HG02571 (cell line): ENCODE data around the gene MYL12A.
"Not testable (repeated sequence)": the region's sequence is repeated elsewhere in the genome, so short reads cannot be mapped to it uniquely, and the experiment has no call there.

Experiments used
- ATAC-seq: cut with Tn5 transposase; IDR thresholded peaks from one replicate; pipeline ENCODE4 v1.9.1; 2021; ENCODE audit warnings: mild to moderate bottlenecking, moderate library complexity; ENCODE audit not compliant: unreplicated experiment

The MYL12A gene

DNA sequence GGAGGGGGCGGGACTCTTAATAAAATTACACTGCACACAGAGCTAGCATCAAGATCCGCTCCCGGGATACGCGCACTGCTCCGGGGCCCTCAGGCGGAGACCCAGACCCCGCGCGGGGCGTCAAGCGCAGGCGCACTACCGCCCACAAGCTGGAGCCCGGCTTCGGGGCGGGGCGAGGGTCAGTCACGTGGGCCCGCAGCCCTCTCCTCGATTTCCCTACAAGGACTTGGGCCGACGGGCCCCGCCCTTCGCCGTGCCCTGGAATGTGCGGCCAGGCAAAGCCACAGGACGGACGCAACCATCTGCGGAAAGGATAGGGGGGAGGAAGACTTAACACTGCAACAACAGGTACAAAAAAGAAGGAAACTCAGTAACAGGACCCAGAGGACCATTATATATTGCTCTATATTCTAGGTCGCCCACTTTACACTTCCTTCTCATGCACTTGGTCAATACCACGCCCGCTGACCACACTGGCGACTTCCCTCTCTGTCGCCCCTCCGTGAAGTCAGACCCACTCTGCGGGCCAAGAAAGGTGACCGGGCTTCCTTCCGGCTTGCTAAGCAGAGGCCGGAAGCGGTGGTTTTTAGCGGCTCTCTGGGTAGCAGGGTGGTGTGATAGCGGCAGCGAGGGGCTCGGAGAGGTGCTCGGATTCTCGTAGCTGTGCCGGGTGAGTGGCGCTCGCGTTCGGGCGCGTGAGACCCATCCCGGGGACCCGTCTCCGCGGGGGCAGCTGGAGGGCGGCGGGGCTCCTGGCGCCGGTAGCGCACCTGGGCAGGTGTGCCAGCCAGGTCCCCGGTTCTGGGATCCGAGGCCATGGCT is at the start of gene MYL12A:
MYL12A (plus strand) TSS at position 562 of the 822 bp plus-strand sequence. CDS start 5,447 bp downstream, outside the sequence.
- ATAC-seq, result peak; percentile 82

DNA sequence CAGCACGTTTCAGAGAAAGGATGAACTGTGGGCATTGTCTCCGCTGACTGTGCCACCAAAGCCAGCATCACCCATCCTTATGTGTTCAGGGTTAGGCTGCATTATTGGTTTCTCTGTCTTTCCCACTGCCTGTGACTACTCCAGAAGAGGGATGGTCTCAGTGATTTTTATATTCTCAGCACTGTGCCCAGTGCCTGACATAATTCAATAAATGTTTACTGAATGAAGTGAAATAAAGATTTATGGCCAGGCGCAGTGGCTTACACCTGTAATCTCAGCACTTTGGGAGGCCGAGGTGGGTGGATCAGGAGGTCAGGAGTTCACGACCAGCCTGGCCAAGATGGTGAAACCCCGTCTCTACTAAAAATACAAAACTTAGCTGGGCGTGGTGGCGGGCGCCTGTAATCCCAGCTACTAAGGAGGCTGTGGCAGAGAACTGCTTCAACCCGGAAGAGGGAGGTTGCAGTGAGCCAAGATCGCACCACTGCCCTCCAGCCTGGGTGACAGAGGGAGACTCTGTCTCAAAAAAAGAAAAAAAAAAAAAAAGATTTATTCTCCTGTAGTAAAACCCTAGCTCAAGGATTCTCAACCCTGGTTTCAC is 49.2 kb upstream of the MYL12A start:
- not testable (repeated sequence) for ATAC-seq

DNA sequence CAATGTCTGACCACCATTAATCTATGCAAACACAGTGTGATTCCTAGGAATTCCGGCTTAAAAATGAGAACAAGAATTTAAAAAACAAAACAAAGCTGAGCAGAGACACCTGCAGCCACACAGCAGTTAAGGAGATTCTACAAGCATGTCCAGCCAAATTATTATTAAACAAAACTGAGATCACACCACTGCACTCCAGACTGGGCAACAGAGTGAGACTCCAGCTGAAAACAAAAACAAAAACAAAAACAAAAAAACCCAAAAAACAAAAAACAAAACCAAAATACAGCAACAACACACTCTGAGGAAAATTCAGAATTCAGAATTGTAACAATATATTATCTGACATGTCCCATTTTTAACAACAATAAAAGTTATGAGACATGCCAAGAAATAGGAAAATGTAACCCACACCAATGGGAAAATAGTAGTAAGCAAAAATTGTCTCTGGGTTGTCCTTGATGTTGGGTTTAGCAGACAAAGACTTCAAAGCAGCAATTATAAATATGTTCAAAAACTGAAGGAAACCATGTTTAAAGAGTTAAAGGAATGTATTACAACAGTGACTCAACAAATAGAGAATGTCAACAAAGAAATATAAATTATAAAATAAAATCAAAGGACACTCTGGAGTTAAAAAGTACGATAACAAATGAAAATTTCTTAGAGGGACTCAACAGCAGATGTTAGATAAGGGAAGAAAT is 47.5 kb upstream of the MYL12A start:
- no peak for ATAC-seq

DNA sequence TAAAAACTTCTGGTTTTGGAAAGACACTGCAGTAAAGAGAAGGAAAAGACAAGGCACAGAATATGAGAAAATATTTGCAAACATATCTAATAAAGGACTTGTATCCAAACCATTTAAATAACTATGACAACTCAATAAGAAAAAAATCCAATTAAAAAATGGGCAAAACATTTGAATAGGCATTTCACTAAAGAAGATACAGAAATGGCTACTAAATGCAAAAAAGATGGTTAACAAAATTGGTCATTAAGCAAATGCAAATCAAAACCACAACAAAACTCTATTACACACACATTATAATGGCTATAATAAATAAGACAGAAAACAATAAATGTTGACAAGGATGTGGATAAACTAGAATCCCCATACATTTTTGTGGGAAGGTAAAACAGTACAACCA is 42.4 kb upstream of the MYL12A start:
- ATAC-seq, result no peak

DNA sequence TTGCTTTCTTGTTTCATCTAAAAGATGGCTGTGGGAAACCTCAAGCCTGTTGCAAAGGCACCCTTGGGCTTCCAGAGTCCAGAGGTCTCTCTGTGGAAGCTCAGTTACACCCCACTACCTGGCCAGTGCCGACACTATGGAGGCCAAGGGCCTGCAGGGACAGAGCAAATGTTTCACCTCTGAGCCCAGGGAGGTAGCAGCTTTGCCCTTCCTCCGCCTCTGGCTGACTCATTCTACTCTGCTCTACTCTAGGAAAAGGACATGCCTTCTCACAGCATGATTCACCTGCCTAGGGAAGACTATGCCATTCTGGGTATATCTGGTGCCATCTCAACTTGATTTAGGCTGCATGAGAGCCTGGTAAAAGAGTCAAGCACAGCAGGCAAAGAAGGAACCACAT is 40.0 kb upstream of the MYL12A start:
- ATAC-seq, result no peak

DNA sequence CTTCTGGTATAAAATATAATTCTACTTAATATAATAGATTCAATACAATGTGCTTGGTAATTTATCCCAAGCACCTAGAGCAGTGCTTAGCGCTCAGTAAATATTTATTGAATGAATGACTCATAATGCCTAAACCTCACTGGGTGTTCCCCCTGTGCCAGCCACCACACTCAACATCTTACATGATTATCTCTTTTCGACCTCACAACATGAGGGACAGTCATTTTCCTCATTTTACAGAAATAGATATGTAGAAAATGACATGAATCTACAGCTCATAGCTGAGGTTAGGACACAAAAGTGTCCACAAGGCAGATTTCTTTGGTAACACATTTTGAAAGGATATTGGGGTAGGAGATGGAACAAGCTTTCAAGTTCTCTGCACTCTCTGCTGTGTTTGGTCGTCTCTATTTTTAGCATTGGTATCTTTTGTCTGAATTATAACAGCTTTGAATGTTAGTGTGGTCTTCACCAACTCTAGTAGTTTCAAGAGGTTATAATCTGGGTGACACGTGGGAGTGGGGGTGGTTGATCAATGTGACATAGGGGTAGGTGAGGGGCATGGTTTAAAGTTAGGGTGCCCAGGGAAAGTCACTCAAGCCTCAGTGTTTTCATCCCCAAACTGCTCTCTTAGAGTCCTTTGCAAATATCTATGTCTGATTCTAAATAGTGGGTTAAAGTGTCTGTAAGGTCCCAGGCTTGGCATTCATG is 37.6 kb upstream of the MYL12A start:
- peak; percentile 64 for ATAC-seq

DNA sequence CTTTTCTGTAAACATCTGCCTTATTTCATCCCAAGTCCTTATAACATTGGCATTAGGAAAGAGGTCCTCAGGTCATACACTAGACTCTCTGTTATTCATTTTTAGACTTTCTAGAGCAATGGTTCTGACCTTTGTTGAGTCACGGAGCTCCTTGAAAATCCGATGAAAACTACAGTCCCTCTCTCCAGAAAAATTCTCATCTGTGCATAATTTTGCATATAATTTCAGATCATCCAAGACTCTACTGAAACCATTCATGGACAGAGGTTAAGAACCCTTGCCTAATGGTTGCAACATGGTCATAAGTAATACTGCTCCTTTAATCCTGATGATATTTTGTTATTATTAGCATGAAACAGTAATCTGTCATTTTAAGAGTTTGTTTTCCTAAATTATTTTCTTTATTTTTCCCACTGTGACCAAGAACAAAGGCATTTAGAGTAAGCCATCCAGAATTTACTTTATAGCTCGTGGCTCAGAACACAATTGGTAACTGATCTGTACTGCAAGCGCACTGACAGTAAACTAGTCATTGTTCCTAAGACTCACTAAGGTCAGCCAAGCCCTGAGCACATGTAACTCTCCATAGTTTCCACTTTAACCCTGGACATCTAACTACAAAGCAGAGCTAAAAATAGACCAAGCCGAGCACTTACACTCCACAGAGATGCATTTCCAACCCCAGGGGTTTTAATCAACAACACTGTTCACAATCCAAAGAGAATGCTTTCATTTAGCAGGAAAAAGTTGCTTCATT is 36.2 kb upstream of the MYL12A start:
- no peak for ATAC-seq

DNA sequence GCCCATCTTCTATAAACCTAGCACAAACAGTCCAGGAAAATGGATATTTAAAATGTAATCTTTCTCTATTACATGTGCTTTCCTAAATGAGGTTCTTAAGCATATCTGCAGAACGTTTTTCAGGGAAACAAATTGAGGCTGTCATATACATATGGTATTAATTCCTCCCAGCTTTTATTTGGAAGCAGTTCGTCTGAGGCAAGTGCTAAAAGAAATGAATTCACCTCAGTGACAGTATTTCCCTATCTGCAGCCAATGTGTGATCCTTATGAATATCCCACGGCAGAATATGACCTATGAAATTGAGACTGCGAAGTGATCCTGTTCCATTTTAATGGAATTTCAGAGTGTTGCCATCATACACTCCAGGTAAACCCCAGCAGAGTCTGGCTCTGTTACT is 34.9 kb upstream of the MYL12A start:
- no peak for ATAC-seq

DNA sequence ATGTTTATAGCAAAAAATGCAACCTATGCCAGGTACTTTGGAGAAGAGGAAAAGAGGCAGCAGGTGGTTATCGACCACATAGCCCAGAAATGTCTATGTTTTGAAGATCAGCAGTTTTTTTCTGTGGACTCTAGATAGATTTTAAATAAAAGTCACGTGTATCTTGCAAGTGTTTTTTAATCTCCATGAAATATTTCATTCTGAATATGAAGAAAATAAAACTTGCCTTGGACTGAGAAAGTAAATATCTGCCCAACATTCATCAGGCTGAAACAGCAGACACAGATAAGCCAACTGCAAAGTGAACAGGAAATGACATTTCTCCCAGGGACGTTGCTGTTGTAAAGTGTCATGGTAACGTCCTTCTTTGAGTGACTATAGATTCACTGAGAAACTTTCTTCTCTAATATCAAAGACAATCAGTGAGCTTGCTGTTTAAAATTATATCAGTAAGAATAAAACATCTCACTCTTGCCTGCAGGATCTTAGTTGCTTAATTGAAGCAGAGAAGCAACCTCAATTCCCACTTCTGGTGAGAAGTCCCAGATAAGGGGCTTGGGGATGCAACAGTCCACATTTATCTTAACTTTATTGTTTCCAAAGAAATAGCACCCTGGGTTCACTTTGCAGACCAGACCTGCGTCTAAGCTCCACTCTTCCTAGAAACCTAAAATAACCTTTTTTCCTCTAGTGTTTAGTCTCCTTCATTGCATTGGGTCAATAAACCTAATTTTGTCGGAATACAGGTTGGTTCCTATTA is 34.1 kb upstream of the MYL12A start:
- ATAC-seq, result no peak

DNA sequence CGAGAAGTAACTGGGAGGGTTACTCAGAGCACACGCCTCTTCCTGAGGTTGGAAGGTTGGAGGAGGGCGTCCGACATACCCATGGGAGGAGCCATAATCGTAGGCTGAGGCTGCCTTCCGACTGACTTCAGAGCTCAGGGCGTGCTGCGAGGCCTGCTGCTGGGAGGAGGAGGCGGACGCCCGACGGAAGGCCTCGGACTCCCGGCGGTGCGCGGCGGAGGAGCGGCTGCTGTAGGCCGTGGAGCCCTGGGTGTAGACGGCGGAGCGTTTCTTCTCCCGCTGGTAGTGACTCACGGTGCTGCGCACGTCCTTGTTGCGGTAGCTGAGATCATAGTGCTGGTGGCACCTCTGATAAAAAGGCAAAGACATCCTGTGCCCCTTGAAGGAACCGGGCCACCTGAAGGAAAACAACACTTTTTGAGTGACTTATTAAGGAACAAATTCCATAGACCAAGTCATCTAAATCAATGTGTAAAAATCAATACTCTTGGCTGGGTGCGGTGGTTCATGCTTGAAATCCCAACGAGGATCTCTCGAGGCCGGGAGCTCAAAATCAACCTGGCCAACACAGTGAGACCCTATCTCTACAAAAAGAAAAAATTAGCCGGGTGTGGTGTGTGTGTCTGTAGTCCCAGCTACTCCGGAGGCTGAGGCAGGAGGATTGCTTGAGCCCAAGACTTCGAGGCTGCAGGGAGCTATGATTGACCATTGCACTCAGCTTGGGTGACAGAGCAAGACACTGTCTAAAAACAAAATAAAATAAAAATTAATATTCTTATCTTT is 32.6 kb upstream of the MYL12A start:
- no peak for ATAC-seq

DNA sequence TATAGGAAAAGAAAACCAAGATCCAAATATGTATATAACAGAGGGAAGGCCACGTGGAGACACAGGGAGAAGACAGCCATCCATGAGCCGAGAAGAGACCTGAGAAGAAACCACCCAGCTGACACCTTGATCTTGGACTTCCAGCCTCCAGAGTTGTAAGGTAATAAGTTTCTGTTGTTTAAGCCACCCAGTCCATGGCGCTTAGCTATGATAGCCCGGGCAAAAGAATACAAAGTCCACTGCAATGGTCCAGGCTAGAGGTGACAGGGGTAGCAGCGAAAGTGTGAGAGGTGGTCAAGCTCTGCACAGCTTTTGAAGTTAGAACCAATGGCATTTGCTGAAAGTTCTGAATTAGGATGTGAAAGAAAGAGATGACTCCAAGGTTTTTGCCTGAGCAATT is 30.6 kb upstream of the MYL12A start:
- ATAC-seq, result no peak

DNA sequence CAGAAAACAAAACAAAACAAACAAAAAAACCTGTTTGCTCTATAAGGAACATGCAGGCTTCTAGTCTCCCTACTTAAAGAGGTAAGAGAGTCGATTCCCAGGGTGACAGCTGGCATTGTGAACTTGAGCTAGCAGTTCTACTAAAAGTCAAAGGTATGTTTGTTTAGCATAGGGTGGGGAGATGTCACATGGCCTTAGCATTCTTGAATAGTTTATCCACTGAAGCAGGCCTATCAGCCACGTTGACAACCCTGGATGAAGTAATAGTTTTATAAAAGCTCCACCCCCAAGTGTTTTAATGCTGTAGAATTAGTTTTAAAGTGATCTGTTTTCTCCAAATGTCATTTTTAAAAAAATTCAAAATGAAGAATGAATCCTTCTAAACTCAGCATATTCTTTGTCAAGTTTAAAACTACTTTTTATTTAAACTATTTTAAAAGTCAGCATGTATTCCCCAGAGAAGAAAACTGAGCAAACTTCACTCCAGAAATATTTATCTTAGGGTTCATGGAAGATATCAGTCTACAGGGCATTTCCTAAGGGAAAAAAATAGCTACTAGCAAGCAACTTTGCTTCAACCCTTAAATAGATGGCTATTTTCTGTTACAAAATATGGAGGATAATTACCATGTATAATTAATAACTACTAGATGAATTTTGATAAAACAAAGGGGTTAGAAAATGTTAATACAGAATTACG is 29.5 kb upstream of the MYL12A start:
- ATAC-seq, result no peak

DNA sequence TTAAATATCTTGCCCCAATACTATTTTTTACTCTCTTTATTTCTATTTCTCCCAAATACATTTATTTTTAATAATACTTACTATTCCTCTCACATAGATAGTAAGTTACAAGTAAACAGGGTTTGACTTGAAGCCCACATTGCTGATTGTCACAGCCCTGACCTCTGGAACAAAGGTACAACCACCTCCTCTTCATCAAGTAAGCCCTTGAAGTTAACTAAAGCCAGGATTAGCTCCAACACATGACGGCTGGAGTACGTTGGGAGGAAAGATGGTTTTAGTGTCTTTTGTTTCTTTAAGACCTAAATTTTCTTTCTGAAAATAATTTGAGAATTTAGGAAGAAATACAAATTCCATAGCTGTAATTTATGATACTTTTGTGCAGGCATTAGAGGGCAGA is 28.8 kb upstream of the MYL12A start:
- ATAC-seq, result no peak

DNA sequence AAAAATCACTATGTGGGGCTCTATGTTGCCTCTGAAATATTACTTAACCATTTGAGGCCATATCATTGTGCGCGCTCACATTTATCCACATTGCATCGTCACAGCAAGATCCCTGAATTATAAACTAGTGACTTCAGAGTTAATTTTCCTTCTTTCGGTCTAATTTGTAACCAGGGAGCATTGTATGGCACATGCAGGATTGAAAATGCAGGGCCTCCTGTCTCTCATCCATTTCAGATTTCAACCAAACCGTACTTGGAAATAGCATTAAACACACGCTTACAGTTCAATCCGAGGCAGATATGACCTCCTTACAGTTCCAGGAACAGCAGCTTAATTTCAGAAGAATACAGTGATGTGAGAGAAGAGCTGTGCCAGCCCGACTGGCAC is 28.4 kb upstream of the MYL12A start:
- no peak for ATAC-seq

DNA sequence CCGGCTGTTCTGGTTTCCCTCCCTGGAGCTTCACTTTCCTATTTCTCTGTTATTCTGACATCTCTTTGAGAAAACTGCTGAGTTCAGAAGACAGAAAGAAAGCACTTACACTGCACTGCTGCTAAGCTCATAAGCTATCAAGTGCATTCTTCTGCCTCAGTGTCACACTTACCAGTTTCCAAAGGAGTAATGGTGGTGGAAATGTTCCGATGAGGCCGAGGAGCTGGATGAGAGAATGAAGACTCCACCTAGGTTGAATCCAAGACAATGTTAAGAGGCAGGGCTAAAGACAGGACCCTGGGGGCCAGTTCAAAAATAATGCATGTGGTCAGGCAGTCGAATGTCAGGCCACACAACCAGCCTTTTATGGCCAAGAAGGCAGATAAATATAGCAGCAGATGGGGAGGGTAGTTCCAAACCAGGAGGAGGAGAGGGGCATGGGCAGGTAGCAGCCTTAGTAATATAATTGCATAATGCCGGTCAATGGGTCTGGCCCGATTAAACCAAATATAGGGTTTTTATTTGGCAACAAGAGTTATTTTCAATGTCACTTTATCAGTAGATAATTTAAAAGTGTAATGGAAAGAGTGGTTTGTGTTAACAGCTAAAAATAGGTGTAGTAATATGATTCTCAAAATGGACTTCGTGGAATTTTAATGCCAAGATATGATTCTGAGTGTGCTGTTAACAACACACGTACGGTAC is 27.8 kb upstream of the MYL12A start, which contains the start of gene MYOM1:
MYOM1 (minus strand) TSS at position 338 of the 705 bp plus-strand sequence. CDS start 4,745 bp downstream, outside the sequence.
- no peak for ATAC-seq

DNA sequence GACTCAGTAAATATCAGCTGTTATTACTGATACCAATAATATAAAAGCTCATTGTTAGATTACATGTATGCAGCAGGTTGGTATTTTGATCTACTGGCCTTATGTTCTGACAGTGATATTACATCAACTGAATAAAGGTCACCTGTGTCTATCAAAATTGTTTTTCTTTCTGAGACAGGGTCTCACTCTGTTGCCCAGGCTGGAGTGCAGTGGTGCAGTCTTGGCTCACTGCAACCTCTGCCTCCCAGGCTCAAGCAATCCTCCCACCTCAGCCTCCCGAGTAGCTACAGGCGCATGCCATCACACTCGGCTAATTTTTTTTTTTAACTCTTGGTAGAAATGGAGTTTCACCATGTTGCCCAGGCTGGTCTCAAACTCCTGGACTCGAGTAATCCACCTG is 26.7 kb upstream of the MYL12A start:
- not testable (repeated sequence) for ATAC-seq

DNA sequence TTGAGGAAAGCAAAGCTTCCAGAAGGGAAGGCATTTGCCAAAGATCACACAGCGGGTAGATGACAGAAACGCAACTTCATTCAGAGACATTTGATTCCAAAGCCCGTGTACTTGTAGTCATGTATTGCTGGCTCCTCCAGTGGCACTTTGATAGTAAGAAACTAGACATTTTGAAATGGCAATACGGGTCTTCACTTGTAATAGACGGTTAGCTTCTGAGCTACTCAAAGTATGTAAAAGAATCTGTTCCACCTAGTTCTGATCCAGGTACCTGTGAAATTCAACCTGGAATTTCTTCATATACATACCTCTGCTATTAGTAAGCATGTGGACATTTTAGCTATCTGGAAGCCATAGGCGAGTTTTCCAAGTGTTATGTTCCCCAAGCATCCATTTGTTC is 26.1 kb upstream of the MYL12A start:
- no peak for ATAC-seq

DNA sequence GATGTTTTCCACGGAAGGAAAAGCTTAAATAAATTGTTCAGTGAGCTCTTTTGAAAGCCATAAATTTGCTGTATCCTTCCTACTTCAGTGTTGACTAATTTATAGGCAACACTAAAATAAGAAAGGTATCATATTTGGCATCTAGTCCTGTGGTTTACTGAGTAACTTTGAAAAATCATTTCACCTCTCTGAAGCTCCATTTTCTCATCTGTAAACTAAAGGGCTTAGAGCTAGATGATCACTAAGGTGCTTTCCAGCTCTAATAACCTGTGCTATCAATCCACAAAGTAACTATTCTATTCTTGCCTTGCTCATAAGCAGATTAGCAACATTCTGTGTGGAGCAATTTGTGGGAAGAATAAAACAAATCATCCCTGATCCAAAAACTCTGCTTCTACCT is 24.2 kb upstream of the MYL12A start:
- ATAC-seq, result no peak
